Measurements from ENCODE around the gene YOD1. TPM values are rescaled to one million over a fixed set of nuclear protein-coding genes. Genes with fewer than 3 reads are reported as not detected.

The YOD1 gene
- total and polyA plus RNA-seq, 2 of the 13 experiments (the other 11 are each of a cell fraction or from before 2014, with no cell fraction given), result 3.4 to 9.1 TPM

DNA sequence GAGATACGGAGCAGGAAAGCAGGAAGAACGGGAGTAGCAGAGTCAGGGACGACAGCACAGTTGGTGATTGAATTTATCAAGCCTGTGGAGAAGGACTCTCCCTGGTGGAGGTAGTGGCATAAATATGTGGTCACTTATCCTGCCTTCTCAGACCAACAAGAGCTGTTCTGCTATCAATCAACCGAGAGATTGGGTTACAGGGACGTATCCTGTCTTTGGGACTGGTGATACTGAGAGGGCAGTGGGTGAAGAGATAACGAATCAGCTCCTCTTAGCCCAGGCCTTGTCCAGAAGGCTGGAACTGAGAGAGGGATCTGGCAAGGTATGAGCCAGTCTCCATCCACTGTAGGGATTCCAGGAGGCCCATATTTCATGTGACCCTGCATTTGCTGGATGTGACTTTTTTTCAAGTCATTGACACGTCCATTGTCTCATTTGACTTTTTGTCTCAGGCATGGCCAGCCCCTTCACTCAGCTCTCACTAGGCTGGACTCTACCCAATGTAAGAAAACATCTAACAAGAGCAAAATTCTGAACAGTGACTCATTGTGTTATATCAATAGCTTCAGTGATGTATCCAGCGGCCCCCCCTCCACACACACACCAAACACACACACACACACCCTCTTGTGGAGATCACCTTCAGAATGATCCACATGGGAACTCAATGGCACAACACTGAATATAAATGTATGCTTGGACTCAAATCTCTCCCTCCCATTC lies 29.7 kb downstream of the YOD1 start (continued):
- TF ChIP-seq, protein P1, sequence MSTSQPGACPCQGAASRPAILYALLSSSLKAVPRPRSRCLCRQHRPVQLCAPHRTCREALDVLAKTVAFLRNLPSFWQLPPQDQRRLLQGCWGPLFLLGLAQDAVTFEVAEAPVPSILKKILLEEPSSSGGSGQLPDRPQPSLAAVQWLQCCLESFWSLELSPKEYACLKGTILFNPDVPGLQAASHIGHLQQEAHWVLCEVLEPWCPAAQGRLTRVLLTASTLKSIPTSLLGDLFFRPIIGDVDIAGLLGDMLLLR (CRISPR knock-in tag; IDR thresholded peaks at IDR 0.05), result no peak
- TF ChIP-seq ZBTB7B (CRISPR knock-in tag; IDR thresholded peaks at IDR 0.05) (no peak), ZBTB38 (CRISPR knock-in tag; IDR thresholded peaks at IDR 0.05) (0 out of 2 replicates have a peak, but pooled peaks have one; percentile 15), ZNF331 (CRISPR knock-in tag; IDR thresholded peaks at IDR 0.05) (0 out of 2 replicates have a peak, but pooled peaks have one; percentile 13), SP4 (CRISPR knock-in tag; IDR thresholded peaks at IDR 0.05) (0 out of 2 replicates have a peak, but pooled peaks have one; percentile 41), MAZ (IDR thresholded peaks at IDR 0.05; ENCODE audit: borderline replicate concordance, low read depth, low read length) (0 out of 2 replicates have a peak, but pooled peaks have one; percentile 33), MAZ (CRISPR knock-in tag; IDR thresholded peaks at IDR 0.05; ENCODE audit: low read depth) (no peak), SIX4 (CRISPR knock-in tag; IDR thresholded peaks at IDR 0.05) (no peak)
- TF ChIP-seq, protein P2, sequence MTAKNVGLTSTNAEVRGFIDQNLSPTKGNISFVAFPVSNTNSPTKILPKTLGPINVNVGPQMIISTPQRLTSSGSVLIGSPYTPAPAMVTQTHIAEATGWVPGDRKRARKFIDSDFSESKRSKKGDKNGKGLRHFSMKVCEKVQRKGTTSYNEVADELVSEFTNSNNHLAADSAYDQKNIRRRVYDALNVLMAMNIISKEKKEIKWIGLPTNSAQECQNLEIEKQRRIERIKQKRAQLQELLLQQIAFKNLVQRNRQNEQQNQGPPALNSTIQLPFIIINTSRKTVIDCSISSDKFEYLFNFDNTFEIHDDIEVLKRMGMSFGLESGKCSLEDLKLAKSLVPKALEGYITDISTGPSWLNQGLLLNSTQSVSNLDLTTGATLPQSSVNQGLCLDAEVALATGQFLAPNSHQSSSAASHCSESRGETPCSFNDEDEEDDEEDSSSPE (CRISPR knock-in tag; IDR thresholded peaks at IDR 0.05), result no peak
- TF ChIP-seq, protein P3, sequence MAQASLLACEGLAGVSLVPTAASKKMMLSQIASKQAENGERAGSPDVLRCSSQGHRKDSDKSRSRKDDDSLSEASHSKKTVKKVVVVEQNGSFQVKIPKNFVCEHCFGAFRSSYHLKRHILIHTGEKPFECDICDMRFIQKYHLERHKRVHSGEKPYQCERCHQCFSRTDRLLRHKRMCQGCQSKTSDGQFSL (CRISPR knock-in tag; IDR thresholded peaks at IDR 0.05), result 0 out of 2 replicates have a peak, but pooled peaks have one; percentile 32
- TF ChIP-seq, protein P4, sequence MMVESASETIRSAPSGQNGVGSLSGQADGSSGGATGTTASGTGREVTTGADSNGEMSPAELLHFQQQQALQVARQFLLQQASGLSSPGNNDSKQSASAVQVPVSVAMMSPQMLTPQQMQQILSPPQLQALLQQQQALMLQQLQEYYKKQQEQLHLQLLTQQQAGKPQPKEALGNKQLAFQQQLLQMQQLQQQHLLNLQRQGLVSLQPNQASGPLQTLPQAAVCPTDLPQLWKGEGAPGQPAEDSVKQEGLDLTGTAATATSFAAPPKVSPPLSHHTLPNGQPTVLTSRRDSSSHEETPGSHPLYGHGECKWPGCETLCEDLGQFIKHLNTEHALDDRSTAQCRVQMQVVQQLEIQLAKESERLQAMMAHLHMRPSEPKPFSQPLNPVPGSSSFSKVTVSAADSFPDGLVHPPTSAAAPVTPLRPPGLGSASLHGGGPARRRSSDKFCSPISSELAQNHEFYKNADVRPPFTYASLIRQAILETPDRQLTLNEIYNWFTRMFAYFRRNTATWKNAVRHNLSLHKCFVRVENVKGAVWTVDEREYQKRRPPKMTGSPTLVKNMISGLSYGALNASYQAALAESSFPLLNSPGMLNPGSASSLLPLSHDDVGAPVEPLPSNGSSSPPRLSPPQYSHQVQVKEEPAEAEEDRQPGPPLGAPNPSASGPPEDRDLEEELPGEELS (CRISPR knock-in tag; IDR thresholded peaks at IDR 0.05), result peak; percentile 31; the same call in 1 of the 2 replicates
- TF ChIP-seq, protein P5, sequence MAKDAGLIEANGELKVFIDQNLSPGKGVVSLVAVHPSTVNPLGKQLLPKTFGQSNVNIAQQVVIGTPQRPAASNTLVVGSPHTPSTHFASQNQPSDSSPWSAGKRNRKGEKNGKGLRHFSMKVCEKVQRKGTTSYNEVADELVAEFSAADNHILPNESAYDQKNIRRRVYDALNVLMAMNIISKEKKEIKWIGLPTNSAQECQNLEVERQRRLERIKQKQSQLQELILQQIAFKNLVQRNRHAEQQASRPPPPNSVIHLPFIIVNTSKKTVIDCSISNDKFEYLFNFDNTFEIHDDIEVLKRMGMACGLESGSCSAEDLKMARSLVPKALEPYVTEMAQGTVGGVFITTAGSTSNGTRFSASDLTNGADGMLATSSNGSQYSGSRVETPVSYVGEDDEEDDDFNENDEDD (CRISPR knock-in tag; IDR thresholded peaks at IDR 0.05; ENCODE audit: borderline replicate concordance), result no peak
- TF ChIP-seq, protein P6, sequence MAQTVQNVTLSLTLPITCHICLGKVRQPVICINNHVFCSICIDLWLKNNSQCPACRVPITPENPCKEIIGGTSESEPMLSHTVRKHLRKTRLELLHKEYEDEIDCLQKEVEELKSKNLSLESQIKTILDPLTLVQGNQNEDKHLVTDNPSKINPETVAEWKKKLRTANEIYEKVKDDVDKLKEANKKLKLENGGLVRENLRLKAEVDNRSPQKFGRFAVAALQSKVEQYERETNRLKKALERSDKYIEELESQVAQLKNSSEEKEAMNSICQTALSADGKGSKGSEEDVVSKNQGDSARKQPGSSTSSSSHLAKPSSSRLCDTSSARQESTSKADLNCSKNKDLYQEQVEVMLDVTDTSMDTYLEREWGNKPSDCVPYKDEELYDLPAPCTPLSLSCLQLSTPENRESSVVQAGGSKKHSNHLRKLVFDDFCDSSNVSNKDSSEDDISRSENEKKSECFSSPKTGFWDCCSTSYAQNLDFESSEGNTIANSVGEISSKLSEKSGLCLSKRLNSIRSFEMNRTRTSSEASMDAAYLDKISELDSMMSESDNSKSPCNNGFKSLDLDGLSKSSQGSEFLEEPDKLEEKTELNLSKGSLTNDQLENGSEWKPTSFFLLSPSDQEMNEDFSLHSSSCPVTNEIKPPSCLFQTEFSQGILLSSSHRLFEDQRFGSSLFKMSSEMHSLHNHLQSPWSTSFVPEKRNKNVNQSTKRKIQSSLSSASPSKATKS (CRISPR knock-in tag; IDR thresholded peaks at IDR 0.05), result no peak
- TF ChIP-seq, protein P7, sequence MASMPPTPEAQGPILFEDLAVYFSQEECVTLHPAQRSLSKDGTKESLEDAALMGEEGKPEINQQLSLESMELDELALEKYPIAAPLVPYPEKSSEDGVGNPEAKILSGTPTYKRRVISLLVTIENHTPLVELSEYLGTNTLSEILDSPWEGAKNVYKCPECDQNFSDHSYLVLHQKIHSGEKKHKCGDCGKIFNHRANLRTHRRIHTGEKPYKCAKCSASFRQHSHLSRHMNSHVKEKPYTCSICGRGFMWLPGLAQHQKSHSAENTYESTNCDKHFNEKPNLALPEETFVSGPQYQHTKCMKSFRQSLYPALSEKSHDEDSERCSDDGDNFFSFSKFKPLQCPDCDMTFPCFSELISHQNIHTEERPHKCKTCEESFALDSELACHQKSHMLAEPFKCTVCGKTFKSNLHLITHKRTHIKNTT (CRISPR knock-in tag; IDR thresholded peaks at IDR 0.05), result no peak
- TF ChIP-seq, protein P8, sequence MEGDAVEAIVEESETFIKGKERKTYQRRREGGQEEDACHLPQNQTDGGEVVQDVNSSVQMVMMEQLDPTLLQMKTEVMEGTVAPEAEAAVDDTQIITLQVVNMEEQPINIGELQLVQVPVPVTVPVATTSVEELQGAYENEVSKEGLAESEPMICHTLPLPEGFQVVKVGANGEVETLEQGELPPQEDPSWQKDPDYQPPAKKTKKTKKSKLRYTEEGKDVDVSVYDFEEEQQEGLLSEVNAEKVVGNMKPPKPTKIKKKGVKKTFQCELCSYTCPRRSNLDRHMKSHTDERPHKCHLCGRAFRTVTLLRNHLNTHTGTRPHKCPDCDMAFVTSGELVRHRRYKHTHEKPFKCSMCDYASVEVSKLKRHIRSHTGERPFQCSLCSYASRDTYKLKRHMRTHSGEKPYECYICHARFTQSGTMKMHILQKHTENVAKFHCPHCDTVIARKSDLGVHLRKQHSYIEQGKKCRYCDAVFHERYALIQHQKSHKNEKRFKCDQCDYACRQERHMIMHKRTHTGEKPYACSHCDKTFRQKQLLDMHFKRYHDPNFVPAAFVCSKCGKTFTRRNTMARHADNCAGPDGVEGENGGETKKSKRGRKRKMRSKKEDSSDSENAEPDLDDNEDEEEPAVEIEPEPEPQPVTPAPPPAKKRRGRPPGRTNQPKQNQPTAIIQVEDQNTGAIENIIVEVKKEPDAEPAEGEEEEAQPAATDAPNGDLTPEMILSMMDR (CRISPR knock-in tag; IDR thresholded peaks at IDR 0.05), result peak; percentile 45
